ENCODE data around the gene HIF3A. TPM values are rescaled to one million over a fixed set of nuclear protein-coding genes. Genes with fewer than 3 reads are reported as not detected.
A peak's percentile ranks its signal among the peaks of the same experiment; 100 is the strongest.

Gene HIF3A
- total RNA-seq, 1 experiment from 2014 or later = 0.98 TPM

GRCh38 chr19:46303322-46303690 is 6.5 kb downstream of the HIF3A start:
- ATAC-seq (peak; percentile 1; the same call in 1 of the 2 replicates), DNase-seq (ENCODE audit: low read depth, low spot score) (no peak)
- H3K4me3 ChIP-seq (replicated peaks in 1 of 2; ENCODE audit: low read depth in 1 of 2, low read length in 2 of 2) = peak overlapping the region; percentile 53 to 63
- no peaks in the 10 kb centered on the region for H3K27me3 ChIP-seq (ENCODE audit: insufficient read depth, low read length)
- POLR2A ChIA-PET = no interaction called here
- H3K4me1 ChIP-seq (ENCODE audit: control insufficient read depth in 1 of 2, insufficient read depth in 2 of 2, low read length in 2 of 2) = peaks cover 29 to 36% of the 10 kb centered on the region in 2 experiments
- peak overlapping the region; percentile 80 for H3K9ac ChIP-seq (ENCODE audit: low read length)
- peaks cover 3% of the 10 kb centered on the region; the same call in 1 of the 2 replicates for H3K79me2 ChIP-seq (ENCODE audit: insufficient read depth, low read length)
- no TSS peak for BruUV-seq (replicated peaks)
- H3K36me3 ChIP-seq (ENCODE audit: control insufficient read depth in 1 of 2, insufficient read depth in 2 of 2, low read length in 2 of 2) = no peaks in the 10 kb centered on the region
- RAD21 ChIA-PET (ENCODE audit: low non-redundant PET in 1 of 2, low total read pairs in 2 of 2, uncharacterized antibody in 2 of 2, unreplicated experiment in 2 of 2) = no interaction called here
- H3K4me2 ChIP-seq (ENCODE audit: low read length) = peak overlapping the region; percentile 82
- peaks cover 6 to 12% of the 10 kb centered on the region in 2 experiments; a peak in 2 of 4 replicates for H3K9me3 ChIP-seq (ENCODE audit: control insufficient read depth in 1 of 2, insufficient read depth in 1 of 2, low read depth in 1 of 2, low read length in 2 of 2)
- intact Hi-C loops (cut with micrococcal nuclease) = no loop called here
- CTCF ChIA-PET = no interaction called here
- H2AFZ ChIP-seq (ENCODE audit: low read depth, low read length, poor library complexity, severe bottlenecking) = no peak overlapping the region
- H4K20me1 ChIP-seq (ENCODE audit: insufficient read depth) = no peaks in the 10 kb centered on the region
- no peaks in the 10 kb centered on the region for H3K9me2 ChIP-seq (ENCODE audit: insufficient read depth)
- peak overlapping the region; percentile 92 for H3K27ac ChIP-seq (ENCODE audit: low read depth, low read length)
- TF ChIP-seq REST (IDR thresholded peaks at IDR 0.05; ENCODE audit: low read depth) (no peak), RAD21 (IDR thresholded peaks at IDR 0.05; ENCODE audit: low read depth) (no peak), SRF (IDR thresholded peaks at IDR 0.05; ENCODE audit: low read depth) (no peak), FOSL1 (IDR thresholded peaks at IDR 0.05; ENCODE audit: low read depth) (no peak), POLR2A (IDR thresholded peaks at IDR 0.05; ENCODE audit: borderline replicate concordance, extremely low read depth, insufficient read depth, insufficient read length) (no peak), YY1 (IDR thresholded peaks at IDR 0.05; ENCODE audit: extremely low read depth, insufficient replicate concordance, low read depth, low read length) (no peak), ATF3 (IDR thresholded peaks at IDR 0.05) (no peak), SP1 (IDR thresholded peaks at IDR 0.05; ENCODE audit: low read depth) (no peak), EZH2phosphoT487 (IDR thresholded peaks at IDR 0.05; ENCODE audit: borderline replicate concordance) (no peak)
- TF ChIP-seq, protein P1, sequence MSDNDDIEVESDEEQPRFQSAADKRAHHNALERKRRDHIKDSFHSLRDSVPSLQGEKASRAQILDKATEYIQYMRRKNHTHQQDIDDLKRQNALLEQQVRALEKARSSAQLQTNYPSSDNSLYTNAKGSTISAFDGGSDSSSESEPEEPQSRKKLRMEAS (IDR thresholded peaks at IDR 0.05) = no peak

Measured in HCT116 (cell line).